HG03108 (cell line): Measurements from ENCODE around the gene DNAJB9.

Experiments
- ATAC-seq: cut with Tn5 transposase; IDR thresholded peaks from one replicate; pipeline ENCODE4 v1.9.1; 2021; ENCODE audit warnings: moderate library complexity; ENCODE audit not compliant: unreplicated experiment

The DNAJB9 gene

GRCh38 chr7:108565987-108566386, 3.7 kb upstream of the DNAJB9 start:
- ATAC-seq: no peak

GRCh38 chr7:108568801-108569380, 783 bp upstream of the DNAJB9 start:
- ATAC-seq: no peak

DNA sequence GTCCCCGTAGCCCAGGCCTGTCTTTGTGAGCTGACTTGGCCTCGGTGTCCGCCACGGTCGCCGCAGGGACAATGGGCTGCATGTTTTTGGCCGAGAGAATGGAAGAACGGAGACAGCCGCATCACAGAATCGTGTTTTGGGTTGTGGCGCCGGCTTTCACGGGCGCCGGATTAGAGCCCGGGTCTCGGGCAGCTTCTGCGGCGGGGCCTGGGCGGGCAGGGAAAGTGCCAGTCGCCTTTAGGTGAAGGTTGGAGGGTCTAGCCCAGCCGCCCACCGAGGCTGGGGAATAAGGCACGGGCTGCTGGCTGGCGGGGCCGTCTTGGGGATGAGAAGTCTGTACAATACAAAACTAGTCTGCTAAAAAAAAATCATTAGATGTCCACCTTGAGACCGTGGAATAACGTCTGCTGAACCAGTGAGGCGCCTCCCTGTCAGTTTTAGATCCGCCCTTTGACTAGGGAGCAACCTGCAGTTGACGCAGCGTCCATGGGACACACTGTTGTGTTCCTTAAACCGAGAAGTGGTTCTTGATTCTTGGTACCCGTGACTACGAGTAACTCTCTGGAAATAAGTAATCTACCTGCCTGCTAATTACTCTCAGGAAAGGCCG, 577 bp downstream of the DNAJB9 start:
- ATAC-seq: peak; percentile 22

GRCh38 chr7:108572480-108572879, 2.8 kb downstream of the DNAJB9 start:
- ATAC-seq: no peak

GRCh38 chr7:108575156-108575555, 5.5 kb downstream of the DNAJB9 start:
- ATAC-seq: no peak

GRCh38 chr7:108576116-108576515, 6.4 kb downstream of the DNAJB9 start:
- no peak for ATAC-seq

- no peak for ATAC-seq
Measured at GRCh38 chr7:108578937-108579336, 9.3 kb downstream of the DNAJB9 start.

GRCh38 chr7:108580298-108580697, 10.6 kb downstream of the DNAJB9 start:
- ATAC-seq: no peak

DNA sequence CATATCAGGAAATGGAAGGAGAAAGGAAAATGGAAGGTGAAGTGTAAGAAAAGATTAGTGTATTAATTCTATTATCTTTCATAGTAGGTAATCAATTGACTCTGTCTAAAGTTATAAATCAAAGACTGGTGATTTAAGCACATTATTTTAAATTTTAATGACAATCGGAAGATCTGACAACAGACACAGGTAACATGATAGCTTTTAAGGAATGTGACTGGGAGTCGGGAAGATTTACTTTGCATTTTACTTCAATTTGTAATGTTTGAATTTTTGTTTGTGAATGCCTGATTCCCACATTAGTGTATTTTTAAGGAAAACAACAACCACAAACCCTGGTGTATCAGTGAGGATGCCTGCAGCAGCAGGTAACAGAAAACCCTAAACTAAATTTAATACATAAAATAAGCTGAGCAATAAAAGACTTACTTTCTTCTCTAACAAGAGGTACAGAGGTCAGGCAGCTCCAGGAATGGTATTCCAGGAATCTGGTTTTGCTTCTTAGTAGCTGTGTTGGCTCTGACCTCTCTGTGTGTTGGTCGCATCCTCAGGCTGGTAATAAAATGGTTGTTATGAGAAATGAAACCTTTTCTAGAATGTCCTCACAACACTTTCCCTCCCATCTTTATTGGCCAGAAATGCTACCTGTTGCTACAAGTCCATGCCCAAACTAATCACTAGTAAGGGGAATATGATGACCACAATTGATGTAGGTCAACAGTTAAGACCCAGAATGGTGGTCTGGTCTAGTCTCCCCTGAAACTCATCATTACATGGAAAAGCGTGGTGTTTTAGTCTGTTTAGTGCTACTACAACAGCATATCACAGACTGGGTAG, 12.2 kb downstream of the DNAJB9 start:
- ATAC-seq: no peak

GRCh38 chr7:108584211-108584610, 14.5 kb downstream of the DNAJB9 start:
- ATAC-seq: no peak

- ATAC-seq: no peak
Measured at GRCh38 chr7:108585843-108586242, 16.2 kb downstream of the DNAJB9 start.

GRCh38 chr7:108586274-108586710, 16.6 kb downstream of the DNAJB9 start:
- no peak for ATAC-seq

DNA sequence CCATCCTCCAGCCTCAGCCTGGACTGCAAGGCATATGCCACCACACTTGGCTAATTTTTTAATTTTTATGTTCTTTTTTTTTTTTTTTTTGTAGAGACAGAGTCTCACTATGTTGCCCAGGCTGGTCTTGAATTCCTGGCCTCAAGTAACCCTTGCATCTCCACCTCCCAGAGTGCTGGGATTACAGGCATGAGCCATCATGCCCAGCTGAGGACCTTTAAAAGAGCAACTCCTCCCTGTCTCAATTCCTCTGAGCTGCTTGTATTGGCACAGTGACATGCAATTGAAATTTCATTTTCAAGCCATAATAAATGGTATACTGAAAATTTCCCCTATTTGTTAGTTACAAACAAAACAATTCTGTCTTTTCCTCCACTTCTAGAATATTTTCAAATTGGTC, 19.5 kb downstream of the DNAJB9 start:
- no peak for ATAC-seq

DNA sequence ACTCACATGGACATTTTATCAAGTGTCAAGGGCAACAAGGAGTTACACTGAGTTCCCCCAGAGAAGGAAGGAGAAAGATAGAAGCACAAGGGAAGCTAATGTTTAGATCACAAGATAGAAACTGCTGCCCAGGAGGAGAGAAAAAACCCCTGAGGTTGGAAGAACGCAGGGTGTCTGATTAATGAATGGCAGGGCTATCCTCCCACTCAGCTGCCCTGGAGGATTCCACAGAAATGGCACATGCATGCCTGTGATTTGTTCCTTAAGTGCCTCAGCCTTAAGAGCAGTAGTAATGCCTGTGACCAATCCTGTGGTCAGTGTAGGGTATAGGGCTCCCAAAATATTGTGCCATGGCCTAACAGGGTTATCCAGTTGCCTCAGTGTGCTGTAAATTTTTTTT, 20.2 kb downstream of the DNAJB9 start:
- ATAC-seq: no peak

GRCh38 chr7:108590606-108591005, 20.9 kb downstream of the DNAJB9 start:
- ATAC-seq: no peak

- ATAC-seq: no peak
Measured at GRCh38 chr7:108592646-108593201, 23.1 kb downstream of the DNAJB9 start.

- no peak for ATAC-seq
Measured at GRCh38 chr7:108596560-108596959, 26.9 kb downstream of the DNAJB9 start.

DNA sequence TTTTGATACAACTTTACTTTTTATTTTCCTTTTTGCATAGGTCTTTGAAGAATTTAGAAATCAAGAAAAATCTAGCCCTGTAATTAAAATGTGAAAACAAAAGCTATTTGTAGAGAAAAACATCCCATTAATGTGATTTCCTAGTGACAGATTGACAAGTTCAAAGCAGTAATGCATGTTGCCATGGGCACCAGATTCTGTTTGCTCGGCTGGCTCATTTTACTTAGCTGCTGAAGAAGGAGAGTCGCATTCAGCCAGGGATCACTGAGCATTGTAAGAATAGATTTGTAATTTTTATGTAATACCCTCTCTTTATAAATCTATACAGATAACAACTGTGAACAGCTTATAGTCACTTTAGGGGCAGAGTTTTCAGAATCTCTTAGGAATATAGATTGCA, 28.5 kb downstream of the DNAJB9 start:
- no peak for ATAC-seq

GRCh38 chr7:108598914-108599580, 29.4 kb downstream of the DNAJB9 start:
- ATAC-seq: no peak

- ATAC-seq: no peak
Measured at GRCh38 chr7:108600399-108600798, 30.7 kb downstream of the DNAJB9 start.

DNA sequence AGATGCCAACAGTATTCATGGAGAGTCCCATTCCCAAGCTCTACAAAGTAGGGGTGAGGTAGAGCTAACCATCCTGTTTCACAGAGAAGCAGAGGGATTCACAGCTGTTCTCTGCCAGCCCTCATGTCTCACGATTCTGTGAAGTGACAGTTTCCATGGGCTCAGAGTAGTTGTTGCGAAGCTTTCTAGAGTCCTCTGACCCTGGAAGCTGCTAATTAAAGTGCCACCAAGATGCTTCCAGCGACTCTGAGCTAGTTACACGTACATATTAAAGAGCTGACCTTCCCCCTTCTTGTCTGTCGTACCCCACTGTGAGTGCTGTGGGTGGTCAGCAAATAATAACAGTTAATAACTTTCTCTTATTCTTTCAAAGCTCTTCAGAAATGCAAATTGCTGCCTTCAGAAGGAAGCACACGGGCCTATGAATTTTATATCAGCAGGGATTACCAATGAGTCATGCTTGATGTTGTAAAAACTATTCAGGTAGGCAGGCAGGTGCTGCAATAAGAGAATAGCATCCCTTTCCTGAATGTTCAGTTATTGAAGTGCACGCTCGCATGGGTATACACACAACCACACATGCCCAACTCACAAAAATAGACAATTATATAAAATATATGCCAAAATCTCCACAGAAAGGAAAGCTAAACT, 34.1 kb downstream of the DNAJB9 start:
- ATAC-seq: no peak
